Renal pelvis (tissue), 4 donors: Measurements from ENCODE around the gene DDX25. TPM values are rescaled to one million over a fixed set of nuclear protein-coding genes. Genes with fewer than 3 reads are reported as not detected.
A peak's percentile ranks its signal among the peaks of the same experiment; 100 is the strongest.
"Not testable (repeated sequence)": the region's sequence is repeated elsewhere in the genome, so short reads cannot be mapped to it uniquely, and the experiment has no call there.

Source experiments
- DNase-seq: peaks from one replicate; pipeline ENCODE4 v3.0.0-alpha.2; 2013
- polyA plus RNA-seq, 3 donors: library from polyadenylated mRNA; unstranded; fragments of 120-200 nt; gene quantifications; one replicate each; pipeline ENCODE4 v1.2.1, GENCODE V29; 2013; ENCODE audit not compliant: insufficient read length in 3 of 3

DDX25 gene
- polyA plus RNA-seq, 3 donors, result 4.7 to 5.5 (median 4.8) TPM

GRCh38 chr11:125902277-125902926 lies 1.9 kb upstream of the DDX25 start:
- peak; percentile 4 for DNase-seq

GRCh38 chr11:125902927-125903710 lies 1.2 kb upstream of the DDX25 start, which contains the start of gene PUS3:
PUS3 (minus strand) TSS chr11:125903206; CDS start chr11:125896284, 6,922 bp downstream.
- DNase-seq, result peak; percentile 90

GRCh38 chr11:125904678-125905077 lies 370 bp downstream of the DDX25 start:
- DNase-seq, result no peak

- DNase-seq, result no peak
Measured at GRCh38 chr11:125910226-125910849, 6.0 kb downstream of the DDX25 start.

- DNase-seq, result not testable (repeated sequence)
Measured at GRCh38 chr11:125914601-125915000, 10.3 kb downstream of the DDX25 start.

- peak; percentile 14 for DNase-seq
Measured at GRCh38 chr11:125916683-125917347, 12.5 kb downstream of the DDX25 start.

- DNase-seq, result no peak
Measured at GRCh38 chr11:125918140-125918840, 14.0 kb downstream of the DDX25 start.

GRCh38 chr11:125921042-125921441 lies 16.7 kb downstream of the DDX25 start:
- DNase-seq, result no peak

- no peak for DNase-seq
Measured at GRCh38 chr11:125922156-125922555, 17.8 kb downstream of the DDX25 start.

GRCh38 chr11:125923012-125923579 lies 18.8 kb downstream of the DDX25 start:
- DNase-seq, result peak; percentile 79

GRCh38 chr11:125923633-125924032 lies 19.3 kb downstream of the DDX25 start:
- no peak for DNase-seq

- DNase-seq, result no peak
Measured at GRCh38 chr11:125924384-125925007, 20.2 kb downstream of the DDX25 start.

- DNase-seq, result no peak
Measured at GRCh38 chr11:125925247-125925740, 21.0 kb downstream of the DDX25 start.

- DNase-seq, result no peak
Measured at GRCh38 chr11:125925804-125926203, 21.5 kb downstream of the DDX25 start.

GRCh38 chr11:125926682-125927081 lies 22.4 kb downstream of the DDX25 start:
- no peak for DNase-seq

GRCh38 chr11:125929445-125930075 lies 25.3 kb downstream of the DDX25 start:
- DNase-seq, result no peak

GRCh38 chr11:125930076-125930450 lies 25.8 kb downstream of the DDX25 start:
- DNase-seq, result no peak

GRCh38 chr11:125931116-125931515 lies 26.8 kb downstream of the DDX25 start:
- no peak for DNase-seq

- no peak for DNase-seq
Measured at GRCh38 chr11:125931668-125932067, 27.4 kb downstream of the DDX25 start.

- no peak for DNase-seq
Measured at GRCh38 chr11:125932301-125932700, 28.0 kb downstream of the DDX25 start.
